ENCODE results near the gene PTX4. TPM values are rescaled to one million over a fixed set of nuclear protein-coding genes. Genes with fewer than 3 reads are reported as not detected.

Gene PTX4, protein sequence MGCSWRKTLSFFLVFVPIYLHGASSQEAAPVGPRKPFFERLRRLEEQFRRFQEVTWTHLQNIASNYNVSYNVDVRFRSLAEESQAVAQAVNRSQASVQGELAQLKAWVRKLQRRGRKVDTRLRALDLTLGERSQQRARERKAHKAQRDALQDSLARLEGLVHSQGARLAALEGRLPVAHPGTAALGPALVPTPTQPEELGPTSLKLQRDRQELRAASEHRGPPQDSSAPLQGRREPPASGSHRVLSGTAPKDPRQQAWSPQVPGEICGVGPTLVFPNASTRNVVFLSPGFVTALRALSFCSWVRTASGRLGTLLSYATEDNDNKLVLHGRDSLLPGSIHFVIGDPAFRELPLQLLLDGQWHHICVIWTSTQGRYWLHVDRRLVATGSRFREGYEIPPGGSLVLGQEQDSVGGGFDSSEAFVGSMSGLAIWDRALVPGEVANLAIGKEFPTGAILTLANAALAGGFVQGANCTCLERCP
- total RNA-seq: 0.19 TPM in 1 of 2 replicates, not detected in the other

GRCh38 chr16:1488619-1489018, at the start of gene PTX4:
Gene PTX4 (minus strand): TSS chr16:1488944. CDS start chr16:1488909, 35 bp downstream.

GRCh38 chr16:1533443-1533951, 44.8 kb upstream of the PTX4 start, which contains the start of gene TMEM204:
Gene TMEM204 (plus strand): TSS chr16:1533666. CDS start chr16:1534276, 610 bp downstream.

DNA sequence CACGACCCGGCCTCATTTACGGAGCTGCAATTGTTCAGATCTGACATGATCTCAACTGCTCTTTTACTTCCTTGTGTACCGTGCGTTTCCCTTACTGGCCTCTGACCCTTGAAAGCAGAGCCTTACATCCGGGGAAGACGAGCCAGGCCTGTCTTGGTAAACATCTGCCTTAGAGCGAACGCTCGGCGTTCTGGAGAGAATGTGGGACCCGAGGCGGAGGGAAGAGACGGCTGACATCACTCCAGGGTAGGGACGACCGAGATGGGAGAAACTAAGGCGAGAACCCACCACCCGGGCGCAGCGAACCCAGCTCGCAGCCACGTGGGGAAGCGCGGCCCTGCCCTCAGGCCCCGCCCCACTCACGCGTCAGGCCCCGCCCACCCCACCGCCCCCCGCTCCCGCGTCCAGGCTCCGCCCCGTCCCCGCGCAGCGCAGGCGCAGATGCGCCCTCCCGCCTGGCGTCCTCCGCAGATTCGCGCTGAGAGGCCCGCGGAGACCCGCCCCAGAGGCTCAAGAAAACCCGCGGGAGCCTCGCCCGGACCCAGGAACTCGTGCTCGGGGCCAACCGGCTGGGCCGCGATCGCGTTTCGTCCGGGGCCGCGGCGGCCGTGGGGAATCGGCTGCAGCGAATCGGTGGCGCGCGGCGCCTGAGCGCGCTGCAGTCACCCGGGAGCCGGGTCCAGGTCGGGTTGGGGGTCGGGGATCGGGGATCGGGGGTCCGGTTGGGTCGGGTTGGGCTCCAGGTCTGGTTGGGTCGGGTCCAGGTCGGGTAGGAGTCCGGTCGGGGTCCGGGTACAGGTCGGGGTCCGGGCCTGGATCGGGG, 4.4 kb upstream of the PTX4 start, which contains the start of gene TELO2:
Gene TELO2, plus strand, starts transcription at position 438 of the 823 bp plus-strand sequence. CDS start 922 bp downstream, outside the sequence.

DNA sequence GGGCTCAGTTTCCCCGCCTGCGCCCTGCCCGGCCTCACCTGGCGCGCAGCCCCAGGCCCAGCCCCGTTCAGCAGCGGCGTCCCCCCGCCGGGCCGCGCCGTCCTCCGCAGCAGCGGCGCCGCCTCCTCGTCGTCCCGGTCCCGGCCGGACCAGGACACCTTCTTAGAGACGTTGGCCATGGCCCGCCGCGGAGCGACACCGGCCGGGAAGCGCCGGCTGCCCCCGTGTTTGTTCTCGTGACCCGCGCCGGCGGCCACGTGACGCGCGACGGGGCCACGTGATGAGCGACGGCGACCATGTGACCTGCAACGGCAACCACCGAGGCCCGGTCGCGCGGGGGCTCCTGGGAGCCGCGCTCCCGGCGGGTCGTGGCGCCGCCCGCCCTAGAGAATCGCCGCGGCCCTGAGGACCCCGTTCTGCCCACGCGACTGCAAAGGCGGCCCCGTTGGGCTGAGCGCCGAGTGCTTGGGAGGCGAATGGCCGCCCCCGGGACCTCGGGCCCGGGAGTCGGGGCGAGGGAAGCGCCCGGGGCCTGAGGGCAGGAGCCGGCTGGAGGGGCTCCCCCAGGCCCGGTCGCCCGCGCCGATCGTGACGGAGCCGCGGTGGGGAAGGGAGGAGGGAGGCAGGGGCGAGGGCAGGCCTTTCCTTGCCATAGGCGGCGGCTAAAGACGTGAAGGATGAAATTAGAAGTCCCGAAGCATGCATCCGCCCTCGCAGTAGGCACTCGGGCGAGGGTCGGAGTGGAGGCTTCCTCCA, 13.8 kb downstream of the PTX4 start, which contains the start of gene CLCN7:
Gene CLCN7, minus strand, starts transcription at position 233 of the 756 bp plus-strand sequence. Its CDS starts 54 bp downstream, at position 179.

DNA sequence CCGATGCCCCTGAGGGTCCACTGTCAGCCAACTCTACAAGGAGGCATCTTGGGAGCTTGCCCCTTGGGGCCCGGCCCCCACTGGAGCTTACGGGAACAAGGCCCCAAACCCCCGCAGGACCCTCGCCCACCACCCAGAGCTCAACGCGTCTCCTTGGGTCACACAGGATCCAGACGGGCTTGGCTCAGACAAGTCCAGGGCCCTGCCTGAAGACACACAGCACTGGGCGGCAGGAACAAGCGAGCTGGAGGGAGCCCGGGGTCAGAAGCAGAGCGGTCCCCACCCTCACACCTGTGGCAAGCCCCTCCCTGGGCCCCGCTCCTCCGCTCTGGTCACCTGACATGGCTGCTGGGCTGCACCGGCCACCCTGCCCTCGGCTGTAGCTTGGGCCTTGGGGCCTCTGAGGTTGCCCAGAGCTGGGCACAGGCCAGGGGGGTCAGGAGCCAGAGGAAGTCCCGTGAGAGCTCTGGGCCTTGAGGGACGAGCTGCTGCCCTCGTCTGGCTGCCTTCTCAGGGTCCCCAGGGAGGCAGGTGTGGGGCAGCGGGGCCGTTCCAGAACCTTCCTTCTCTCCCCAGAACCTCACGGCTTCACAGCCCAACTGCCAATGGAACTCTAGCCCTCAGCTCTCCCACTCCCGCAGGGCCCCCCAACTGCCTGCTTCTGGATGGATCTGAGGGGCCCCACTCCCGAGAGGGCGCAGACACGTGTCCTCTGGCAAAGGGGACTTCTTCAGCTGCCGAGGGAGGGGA, 44.6 kb downstream of the PTX4 start, which contains the start of gene CCDC154:
Gene CCDC154, minus strand, starts transcription at position 577 of the 750 bp plus-strand sequence. Its CDS starts 234 bp downstream, at position 343.

Other genes starting within 250 kb of the PTX4 start
- not detected in 2 replicates for gene TPSAB1, start 248.2 kb downstream of the PTX4 start, total RNA-seq
- gene TPSD1, start 232.9 kb downstream of the PTX4 start, total RNA-seq: not detected in 2 replicates
- 69.9 and 73.2 TPM in 2 replicates for gene UBE2I, start 179.3 kb downstream of the PTX4 start, total RNA-seq
- gene BAIAP3, start 155.3 kb downstream of the PTX4 start, total RNA-seq: 0.67 and 0.98 TPM in 2 replicates
- gene TSR3, start 137.1 kb downstream of the PTX4 start, total RNA-seq: 51.9 and 69.6 TPM in 2 replicates
- 26.6 and 30.1 TPM in 2 replicates for gene GNPTG, start 137.0 kb downstream of the PTX4 start, total RNA-seq
- gene UNKL, start 74.2 kb downstream of the PTX4 start, total RNA-seq: 11.4 and 15.9 TPM in 2 replicates
- 12.7 and 15.4 TPM in 2 replicates for gene UQCC4, start 68.2 kb downstream of the PTX4 start, total RNA-seq
- gene PERCC1, start 57.9 kb downstream of the PTX4 start, total RNA-seq: 0.19 TPM in 1 of 2 replicates, not detected in the other
- under 0.01 and 0.10 TPM in 2 replicates for gene CCDC154, start 44.4 kb downstream of the PTX4 start, total RNA-seq
- gene CLCN7, start 13.9 kb downstream of the PTX4 start, total RNA-seq: 57.7 and 96.7 TPM in 2 replicates
- 27.9 and 32.3 TPM in 2 replicates for gene TELO2, start 4.4 kb upstream of the PTX4 start, total RNA-seq
- 39.1 and 47.4 TPM in 2 replicates for gene TMEM204, start 44.7 kb upstream of the PTX4 start, total RNA-seq
- 19.9 and 22.2 TPM in 2 replicates for gene IFT140, start 123.1 kb upstream of the PTX4 start, total RNA-seq
- 19.9 and 20.0 TPM in 2 replicates for gene CRAMP1, start 123.4 kb upstream of the PTX4 start, total RNA-seq
- 94.1 and 98.6 TPM in 2 replicates for gene JPT2, start 189.3 kb upstream of the PTX4 start, total RNA-seq
- gene MAPK8IP3, start 217.3 kb upstream of the PTX4 start, total RNA-seq: 52.2 and 62.4 TPM in 2 replicates